Measurements from ENCODE around the gene SMARCA4.

GRCh38 chr19:10986301-10987127 is 25.7 kb downstream of the SMARCA4 start:
- no peak for TF ChIP-seq ZNF274 (IDR thresholded peaks at IDR 0.05; ENCODE audit: low read depth, low read length)
- no peak for TF ChIP-seq YY1 (IDR thresholded peaks at IDR 0.05; ENCODE audit: insufficient read depth, insufficient read length)

All from NT2/D1 (cell line).